ENCODE results near the gene TOR1AIP1.
A peak's percentile ranks its signal among the peaks of the same experiment; 100 is the strongest.
"Not testable (repeated sequence)": the region's sequence is repeated elsewhere in the genome, so short reads cannot be mapped to it uniquely, and the experiment has no call there.

The TOR1AIP1 gene, protein sequence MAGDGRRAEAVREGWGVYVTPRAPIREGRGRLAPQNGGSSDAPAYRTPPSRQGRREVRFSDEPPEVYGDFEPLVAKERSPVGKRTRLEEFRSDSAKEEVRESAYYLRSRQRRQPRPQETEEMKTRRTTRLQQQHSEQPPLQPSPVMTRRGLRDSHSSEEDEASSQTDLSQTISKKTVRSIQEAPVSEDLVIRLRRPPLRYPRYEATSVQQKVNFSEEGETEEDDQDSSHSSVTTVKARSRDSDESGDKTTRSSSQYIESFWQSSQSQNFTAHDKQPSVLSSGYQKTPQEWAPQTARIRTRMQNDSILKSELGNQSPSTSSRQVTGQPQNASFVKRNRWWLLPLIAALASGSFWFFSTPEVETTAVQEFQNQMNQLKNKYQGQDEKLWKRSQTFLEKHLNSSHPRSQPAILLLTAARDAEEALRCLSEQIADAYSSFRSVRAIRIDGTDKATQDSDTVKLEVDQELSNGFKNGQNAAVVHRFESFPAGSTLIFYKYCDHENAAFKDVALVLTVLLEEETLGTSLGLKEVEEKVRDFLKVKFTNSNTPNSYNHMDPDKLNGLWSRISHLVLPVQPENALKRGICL

DNA sequence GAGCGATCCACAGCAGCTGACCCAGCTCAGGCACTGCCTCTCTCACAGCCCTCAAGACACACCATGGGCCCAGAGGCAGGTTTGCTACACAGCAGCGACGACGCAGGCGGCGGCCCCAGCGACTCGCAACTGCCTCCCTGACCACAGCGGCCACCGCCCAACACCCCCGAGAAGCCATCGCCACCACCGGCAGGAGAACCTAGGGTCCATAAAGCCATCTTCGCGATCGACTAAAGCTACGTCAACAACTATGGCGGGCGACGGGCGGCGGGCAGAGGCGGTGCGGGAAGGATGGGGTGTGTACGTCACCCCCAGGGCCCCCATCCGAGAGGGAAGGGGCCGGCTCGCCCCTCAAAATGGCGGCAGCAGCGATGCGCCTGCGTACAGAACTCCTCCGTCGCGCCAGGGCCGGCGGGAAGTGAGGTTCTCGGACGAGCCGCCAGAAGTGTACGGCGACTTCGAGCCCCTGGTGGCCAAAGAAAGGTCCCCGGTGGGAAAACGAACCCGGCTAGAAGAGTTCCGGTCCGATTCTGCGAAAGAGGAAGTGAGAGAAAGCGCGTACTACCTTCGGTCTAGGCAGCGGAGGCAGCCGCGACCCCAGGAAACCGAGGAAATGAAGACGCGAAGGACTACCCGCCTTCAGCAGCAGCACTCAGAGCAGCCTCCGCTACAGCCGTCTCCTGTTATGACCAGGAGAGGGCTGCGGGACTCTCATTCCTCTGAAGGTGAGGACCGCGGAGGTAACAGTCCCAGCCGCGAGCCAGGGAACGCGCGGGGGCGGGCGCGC lies at the start of gene TOR1AIP1:
TSS of gene TOR1AIP1 (plus strand) at position 33 of the 787 bp plus-strand sequence. CDS start at position 251, 218 bp downstream.
- DNase-seq (ENCODE audit: low read depth in 3 of 3): peak; percentile 93 to 96 (median 94)

DNA sequence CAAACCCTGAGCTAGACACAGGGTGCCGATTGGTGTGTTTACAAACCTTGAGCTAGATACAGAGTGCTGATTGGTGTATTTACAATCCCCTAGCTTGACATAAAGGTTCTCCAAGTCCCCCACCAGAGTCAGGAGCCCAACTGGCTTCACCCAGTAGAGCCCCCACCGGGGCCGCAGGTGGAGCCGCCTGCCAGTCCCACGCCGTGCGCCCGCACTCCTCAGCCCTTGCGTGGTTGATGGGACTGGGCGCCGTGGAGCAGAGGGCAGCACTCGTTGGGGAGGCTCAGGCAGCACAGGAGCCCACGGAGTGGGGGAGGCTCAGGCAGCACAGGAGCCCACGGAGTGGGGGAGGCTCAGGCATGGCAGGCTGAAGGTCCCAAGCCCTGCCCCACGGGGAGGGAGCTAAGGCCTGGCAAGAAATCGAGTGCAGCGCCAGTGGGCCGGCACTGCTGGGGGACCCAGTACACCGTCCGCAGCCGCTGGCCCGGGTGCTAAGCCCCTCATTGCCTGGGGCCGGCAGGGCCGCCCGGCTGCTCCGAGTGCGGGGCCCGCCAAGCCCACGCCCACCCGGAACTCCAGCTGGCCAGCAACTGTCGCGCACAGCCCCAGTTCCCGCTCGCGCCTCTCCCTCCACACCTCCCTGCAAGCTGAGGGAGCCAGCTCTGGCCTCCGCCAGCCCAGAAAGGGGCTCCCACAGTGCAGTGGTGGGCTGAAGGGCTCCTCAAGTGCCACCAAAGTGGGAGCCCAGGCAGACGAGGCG lies 45.2 kb upstream of the TOR1AIP1 start:
- DNase-seq (ENCODE audit: low read depth in 3 of 3): not testable (repeated sequence)

DNA sequence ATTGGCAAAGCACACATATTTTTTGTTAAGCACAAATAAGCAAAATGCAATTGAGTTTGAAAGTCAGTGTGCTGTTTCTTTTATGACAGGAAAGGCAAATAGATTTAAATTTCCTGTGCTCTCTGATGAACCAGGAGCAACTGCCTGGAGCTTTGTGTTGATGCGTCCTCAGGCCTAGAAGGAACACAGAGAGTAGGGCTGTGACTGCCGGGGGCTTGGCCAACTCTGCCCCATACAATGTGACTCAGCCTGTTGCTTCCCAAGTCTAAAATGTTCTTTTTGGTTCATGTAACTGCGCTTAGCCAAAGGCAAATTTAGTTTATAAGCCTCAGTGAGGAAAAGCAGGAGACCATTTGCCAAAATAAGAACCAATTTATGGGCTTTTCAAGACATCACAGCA lies 42.0 kb upstream of the TOR1AIP1 start:
- no peak for DNase-seq (ENCODE audit: low read depth in 3 of 3)

DNA sequence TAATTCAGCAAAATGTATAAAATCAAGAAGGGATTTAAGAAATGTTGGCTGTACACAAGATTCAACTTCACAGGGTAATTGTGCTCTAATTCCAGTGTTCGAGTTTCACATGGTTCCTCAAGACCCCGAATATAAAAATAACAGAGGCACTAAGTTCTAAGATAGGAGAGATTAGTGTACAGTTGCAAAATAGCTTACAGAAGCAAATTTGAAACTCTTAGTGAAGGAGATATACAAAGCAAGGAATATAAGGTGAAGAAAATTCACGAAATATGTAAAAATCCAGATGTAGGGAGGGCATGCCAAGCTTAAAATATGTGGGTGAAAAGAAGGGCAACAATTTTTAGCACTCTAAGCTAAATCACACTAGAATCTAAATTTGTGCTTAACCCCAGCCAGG lies 33.9 kb upstream of the TOR1AIP1 start:
- no peak for DNase-seq (ENCODE audit: low read depth in 3 of 3)

DNA sequence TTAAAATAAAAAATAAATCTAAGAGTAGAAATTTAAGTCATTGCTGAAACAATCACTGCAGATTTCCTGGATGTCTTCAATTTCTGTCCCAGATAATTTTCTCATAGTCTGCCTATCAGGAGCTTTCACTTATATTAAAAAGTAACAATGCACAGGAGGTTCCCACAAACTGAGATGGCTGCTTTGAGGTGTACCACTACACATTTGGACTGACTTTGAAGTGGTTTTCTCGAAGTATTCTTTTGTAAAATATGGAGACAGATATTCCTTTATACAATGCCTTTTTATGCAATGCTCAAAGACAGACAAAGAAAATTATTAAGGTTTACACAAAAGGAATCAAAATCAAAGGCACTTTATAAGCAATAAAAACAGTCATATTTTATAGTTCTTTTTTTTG lies 29.0 kb upstream of the TOR1AIP1 start:
- no peak for DNase-seq (ENCODE audit: low read depth in 3 of 3)

DNA sequence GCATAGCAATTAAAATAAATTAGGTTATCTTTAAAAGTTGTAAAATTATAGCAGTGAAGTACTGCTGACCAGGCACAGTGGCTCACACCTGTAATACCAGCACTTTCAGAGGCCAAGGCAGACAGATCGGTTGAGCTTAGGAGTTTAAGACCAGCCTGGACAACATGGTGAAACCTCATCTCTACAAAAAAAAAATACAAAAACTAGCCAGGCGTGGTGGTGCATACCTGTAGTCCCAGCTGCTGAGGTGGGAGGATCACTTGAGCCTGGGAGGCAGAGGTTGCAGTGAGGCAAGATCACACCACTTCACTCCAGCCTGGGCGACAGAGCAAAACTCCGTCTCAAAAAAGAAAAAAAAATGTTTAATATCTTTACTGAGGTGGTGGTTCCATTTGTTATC lies 26.3 kb upstream of the TOR1AIP1 start:
- DNase-seq (ENCODE audit: low read depth in 3 of 3): not testable (repeated sequence)

DNA sequence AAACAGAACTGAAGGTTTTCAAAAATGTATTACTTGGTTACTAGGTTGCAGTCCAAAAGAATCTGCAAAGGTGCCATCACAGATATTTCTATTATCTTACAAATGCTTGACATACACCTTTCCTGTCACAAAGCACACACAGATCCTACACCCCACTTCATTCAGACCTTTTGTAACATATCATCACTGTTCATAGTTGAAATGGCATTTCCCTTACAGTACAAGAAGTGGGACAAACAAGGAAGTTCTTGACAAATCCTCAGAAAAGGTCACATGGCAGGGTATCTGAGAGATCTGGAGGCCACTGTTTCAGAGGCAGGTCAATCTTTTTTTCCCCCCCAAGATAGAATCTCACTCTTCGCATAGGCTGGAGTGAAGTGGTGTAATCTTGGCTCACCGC lies 25.8 kb upstream of the TOR1AIP1 start:
- DNase-seq (ENCODE audit: low read depth in 3 of 3): no peak

DNA sequence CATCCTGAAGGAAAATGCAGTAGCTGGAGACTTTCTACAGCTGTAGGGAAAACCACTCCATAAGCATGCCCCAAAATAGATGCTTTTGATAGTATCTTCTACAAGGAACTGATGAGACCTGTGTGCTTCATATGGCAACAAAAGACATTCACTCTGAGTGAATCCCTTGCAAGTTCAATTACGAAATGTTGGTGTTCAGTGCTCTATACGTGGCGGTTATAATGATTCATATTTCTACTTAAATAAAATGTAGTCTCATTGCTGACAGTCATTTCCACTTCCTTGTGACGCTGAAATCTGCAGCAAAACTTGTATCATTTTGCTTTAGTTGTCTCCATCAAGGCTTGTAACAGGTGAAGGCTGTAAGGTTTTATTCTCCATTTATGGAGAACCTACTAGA lies 25.1 kb upstream of the TOR1AIP1 start:
- no peak for DNase-seq (ENCODE audit: low read depth in 3 of 3)

DNA sequence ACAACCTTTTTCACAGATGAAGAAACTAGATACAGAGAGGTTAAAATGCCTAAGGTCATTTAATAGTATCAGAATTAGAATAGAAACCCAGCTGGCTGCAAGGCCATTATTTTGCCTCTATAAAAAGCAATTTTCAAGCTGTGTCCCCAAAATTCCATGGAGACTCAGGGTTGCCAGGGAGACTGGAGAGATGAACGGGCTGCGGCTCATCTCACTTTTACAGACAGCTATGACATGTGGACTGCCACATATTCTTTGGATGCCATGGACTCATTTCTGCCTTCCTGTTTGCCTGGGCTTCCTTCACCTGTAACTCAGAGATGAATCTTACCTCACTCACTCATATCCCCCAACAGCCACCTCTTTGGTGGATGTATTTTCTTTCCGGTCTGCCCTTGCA lies 21.4 kb upstream of the TOR1AIP1 start:
- DNase-seq (ENCODE audit: low read depth in 3 of 3): no peak

DNA sequence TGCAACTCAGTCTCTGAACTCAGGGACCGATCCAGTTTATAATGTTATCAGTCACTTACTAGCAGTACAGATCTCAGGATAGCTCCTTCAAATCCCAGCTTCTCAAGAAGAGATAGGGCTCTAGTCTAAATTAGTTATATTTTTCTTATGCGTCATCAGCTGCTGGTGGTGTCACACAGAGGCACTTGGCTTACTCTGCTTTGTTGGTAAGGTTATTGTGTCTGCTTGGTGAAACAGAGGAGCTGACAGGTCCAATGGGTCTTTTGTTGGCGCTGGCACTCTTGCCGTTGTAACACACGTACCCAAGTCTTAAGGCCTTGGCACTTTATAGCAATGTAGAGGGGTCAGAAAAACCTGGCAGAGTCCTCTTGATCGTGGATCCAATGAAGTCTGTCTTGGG lies 16.7 kb upstream of the TOR1AIP1 start:
- DNase-seq (ENCODE audit: low read depth in 3 of 3): no peak

DNA sequence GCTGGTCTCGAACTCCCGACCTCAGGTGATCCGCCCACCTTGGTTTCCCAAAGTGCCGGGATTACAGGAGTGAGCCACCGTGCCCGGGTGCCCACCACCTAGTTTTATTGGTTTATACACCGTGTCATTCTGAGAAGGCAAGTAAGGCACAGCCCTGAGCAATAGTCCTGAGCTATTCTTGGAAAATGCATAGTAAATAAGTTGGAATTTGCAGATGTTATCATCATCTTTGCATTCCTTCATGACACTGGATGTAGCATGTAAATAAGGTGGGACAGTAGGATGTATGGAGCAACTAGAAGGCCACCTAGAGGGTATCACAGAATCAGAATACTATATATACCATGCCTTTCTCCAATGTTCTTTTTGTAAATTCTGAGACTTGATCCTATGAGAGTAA lies 15.5 kb upstream of the TOR1AIP1 start:
- DNase-seq (ENCODE audit: low read depth in 3 of 3): no peak

DNA sequence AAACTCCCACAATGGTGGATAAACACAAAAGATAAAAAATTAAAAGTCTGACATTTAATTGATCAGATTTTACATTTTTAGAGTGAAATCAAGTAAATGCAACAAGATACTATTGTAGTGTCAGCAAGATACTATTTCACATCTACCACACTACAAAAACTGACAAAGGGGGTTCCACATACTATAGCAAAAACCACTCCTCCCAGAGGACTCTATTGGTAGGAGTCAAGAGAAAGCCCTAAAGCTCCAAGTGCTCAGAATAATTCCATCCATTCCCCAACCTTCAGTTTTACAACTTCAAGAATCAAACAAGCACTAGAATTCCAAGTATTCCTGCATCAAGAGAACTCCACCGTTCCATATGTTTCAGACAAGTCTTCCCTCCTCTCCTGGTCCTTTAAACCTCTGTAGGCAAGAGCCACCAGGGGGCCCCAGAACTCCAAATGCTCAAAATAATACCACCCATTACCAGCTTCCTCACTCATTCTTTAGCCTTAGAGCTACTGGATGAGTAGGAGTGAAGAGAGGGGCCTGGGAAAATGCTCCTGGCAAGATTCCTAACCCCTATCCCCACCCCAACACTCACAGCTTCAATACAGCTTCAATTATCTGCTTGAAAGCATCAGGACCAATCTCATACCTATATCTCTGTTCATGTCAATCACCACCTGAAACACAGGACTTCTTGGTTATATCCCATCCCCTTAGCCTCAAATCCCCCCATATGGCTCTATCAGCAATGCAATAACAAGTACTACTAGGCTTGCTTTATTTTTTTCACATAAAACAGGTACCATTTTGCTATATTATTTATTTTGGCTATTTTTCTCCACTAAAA lies 14.4 kb upstream of the TOR1AIP1 start:
- DNase-seq (ENCODE audit: low read depth in 3 of 3): peak in 1 of 3 experiments; percentile 38

DNA sequence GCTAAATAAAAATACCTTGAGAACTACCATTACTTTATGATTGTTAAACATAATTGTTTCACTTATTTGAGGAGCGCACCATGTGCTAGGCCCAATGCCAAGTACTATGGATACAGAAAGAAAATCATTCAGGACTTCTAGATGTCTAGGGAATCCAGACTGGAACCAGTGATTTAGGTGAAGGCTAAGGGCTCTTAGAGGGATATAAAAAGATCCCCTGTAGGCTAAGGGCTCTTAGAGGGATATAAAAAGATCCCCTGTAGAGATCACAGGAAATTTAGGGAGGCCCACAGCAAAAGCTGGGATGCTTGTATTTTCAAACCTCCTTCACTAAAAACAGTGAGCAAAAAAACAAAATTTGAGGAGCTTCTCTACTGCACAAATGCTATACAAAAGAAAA lies 11.2 kb upstream of the TOR1AIP1 start:
- no peak for DNase-seq (ENCODE audit: low read depth in 3 of 3)

DNA sequence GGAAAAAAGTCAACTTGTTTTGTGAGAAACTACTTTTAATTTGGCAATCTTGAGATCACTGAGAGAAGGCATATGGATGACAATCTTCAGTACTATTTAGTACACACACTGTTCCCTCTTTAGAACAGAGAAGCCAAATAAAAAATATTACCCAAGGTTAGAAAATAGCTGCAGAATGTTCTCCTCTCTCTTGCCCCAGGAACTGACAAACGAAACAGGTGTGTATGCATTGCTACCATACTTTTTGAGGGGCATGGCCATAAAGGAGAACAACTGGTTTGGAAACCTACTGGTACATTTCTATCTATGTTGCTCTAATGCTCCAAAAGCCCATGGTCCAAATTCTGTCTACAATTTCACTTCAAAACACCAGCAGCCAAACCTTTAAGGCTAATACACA lies 10.1 kb upstream of the TOR1AIP1 start:
- DNase-seq (ENCODE audit: low read depth in 3 of 3): no peak

DNA sequence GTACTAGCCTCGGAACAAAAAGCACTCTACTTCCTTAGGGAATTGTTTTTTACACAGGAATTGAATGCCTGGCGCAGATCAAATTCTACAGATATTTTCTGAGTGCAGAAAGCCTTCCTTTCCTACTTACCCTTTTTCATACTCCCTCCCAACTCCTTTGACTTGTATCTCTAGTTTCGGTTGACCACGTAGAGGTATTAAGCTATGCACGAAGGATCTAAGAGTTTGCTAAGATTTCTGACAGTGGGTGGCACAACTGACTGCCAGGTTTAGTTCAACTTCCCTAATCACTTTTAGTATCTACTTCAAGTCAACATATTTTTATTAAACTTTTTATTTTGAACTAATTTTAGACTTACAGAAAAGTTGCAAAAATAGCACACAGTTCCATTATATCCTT lies 9.5 kb upstream of the TOR1AIP1 start:
- no peak for DNase-seq (ENCODE audit: low read depth in 3 of 3)

DNA sequence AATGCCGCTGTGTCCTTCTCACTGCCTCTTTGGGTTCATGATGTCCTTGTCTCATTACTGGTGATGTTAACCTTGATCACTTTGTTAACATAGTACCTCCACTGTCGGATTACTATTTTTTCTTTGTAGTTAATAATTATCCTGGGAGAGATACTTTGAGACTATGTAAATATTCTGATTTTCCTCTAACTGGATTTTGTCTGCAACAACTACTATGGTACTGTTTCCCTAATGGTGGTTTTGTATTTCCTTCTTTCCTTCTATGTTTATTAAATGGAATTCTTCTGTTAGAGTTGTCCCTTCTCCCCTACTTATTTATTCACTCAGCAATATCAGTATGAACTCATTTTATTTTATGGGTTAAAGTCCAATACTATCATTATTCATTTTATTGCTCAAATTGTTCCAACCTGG lies 8.6 kb upstream of the TOR1AIP1 start:
- no peak for DNase-seq (ENCODE audit: low read depth in 3 of 3)

DNA sequence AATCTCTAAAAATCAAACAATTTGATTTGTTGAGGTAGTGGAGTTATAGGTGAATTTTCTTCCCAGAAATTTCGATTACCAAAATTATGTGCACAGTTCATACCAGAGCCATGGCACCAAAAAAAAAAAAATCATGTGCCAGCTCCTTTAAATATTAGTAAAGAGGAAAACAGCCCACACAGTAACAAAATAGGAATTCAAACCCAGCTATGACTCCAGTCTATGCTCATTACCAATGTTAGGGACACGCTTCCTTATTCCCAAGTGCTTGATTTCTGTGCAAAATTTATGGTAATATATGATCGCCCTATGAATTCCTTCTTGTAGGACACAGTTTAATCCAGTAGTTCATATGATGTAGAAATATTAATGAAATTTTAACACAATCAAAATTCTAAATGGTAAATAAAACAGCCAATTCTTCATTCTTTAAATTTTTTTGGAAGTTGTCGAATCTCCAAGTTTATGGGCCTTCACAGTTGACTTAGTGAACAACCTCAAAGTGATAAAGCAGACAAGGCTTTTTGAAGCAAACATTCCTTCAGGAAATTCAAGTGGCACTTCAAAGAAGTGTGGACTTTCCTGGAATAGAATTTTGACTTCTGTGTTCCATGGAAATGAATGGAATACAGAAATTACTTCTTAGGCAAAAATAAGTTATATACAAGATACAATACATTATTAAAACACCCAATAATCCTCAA lies 6.3 kb upstream of the TOR1AIP1 start:
- DNase-seq (ENCODE audit: low read depth in 3 of 3): no peak

DNA sequence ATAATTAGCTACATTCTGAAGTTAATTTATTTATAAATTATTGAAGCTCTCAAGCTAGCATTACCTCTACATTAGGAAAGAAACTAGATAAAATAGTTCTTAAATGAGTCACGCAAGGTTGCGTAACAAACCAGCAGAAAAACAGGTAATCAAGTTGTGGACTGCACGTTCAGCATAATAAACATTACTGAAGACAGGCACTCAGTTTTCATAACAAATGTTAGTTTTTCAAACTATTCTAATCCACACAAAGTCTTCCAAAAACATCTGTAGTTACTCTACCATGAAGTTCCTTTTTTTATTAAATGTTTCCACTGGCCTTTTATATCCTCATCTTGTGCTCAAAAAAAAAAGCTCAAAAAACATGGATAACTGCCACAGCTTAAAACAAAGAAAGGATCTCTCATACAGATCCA lies 5.8 kb upstream of the TOR1AIP1 start:
- DNase-seq (ENCODE audit: low read depth in 3 of 3): no peak

DNA sequence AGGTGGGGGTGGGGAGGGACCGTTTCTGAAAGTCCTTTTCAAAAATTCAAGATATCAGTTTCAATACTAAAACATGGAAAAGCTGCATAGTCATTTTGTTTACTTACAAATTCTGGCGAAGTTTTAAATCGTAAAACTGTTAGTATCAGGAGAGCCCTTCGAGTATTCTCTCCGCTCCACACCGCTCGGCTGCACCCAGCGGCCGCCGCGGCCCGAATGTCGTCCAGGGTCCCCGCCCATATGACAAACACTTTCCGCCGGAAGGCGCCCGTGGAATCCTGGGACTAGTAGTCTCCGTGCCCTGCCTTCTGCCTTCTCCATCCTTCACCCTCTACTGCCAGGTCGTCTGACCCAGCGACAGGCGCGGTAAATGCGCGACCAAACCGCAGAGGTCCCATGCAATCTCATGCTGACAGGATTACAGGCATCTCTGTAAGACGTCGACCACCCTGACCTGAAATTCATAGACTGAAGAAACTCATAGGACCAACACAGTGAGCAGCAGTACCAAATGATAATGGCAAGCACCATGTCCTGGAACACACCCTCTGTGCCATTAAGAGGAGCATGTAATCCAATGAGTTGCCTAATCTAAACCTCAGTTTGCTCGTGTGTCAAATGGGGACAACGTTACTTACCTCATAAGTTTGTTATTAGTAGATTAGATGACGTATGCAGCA lies 4.4 kb upstream of the TOR1AIP1 start, which contains the start of gene TOR1AIP2:
TSS of gene TOR1AIP2 (minus strand) at position 218 of the 680 bp plus-strand sequence. CDS start 25,138 bp downstream, outside the sequence.
- peak; percentile 76 to 90 (median 82) for DNase-seq (ENCODE audit: low read depth in 3 of 3)

DNA sequence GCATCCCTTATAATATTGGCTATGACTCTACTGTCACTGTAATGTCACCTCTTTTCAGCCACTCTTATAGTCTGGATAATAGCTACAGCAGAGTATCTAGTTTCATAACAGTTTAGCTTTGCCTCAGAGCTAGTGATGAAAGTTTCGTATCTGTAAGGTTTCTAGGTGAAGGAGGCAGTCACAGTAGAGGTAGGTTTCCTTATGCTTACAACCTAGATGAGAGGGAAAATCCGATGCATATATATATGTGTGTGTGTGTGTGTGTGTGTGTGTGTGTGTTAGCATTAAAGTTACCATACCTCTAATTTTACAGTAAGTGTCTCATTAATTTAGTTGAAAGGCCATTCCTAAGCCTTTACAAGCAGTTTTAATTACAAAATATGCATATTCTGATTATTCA lies 2.3 kb upstream of the TOR1AIP1 start:
- no peak for DNase-seq (ENCODE audit: low read depth in 3 of 3)
